Right kidney (tissue), 9 donors: Measurements from ENCODE around the gene PCGF1.

Experiments
- DNase-seq: peaks from one replicate; pipeline ENCODE4 v3.0.0-alpha.2; 2016
- long read RNA-seq, 8 donors: transcript quantifications; one replicate each; lab custom pipeline, GENCODE V29; 2026

Gene PCGF1
- long read RNA-seq, donor 1, transcript PCGF1-201 (9 exons, 1,792 nt), result major isoform, 7 of 12 reads
- long read RNA-seq, donor 1, transcript PCGF1-204 (8 exons, 1,056 nt), result minor isoform, 5 of 12 reads
- long read RNA-seq, donor 1, partial matches to known transcripts, result 0 of 12 reads
- long read RNA-seq, donor 1, other reads (novel, unspliced or antisense), result 0 of 12 reads
- long read RNA-seq, donor 2, partial matches to known transcripts, result 0 of 4 reads
- long read RNA-seq, donor 2, other reads (novel, unspliced or antisense), result 0 of 4 reads
- long read RNA-seq, donor 3, partial matches to known transcripts, result 0 of 5 reads
- long read RNA-seq, donor 3, other reads (novel, unspliced or antisense), result 0 of 5 reads
- long read RNA-seq, donor 4, transcript PCGF1-201 (9 exons, 1,792 nt), result major isoform, 5 of 5 reads
- long read RNA-seq, donor 4, partial matches to known transcripts, result 0 of 5 reads
- long read RNA-seq, donor 4, other reads (novel, unspliced or antisense), result 0 of 5 reads
- long read RNA-seq, donor 5, transcript PCGF1-201 (9 exons, 1,792 nt), result major isoform, 5 of 8 reads
- long read RNA-seq, donor 5, partial matches to known transcripts, result 0 of 8 reads
- long read RNA-seq, donor 5, other reads (novel, unspliced or antisense), result 0 of 8 reads
- long read RNA-seq, donor 6, partial matches to known transcripts, result 0 of 4 reads
- long read RNA-seq, donor 6, other reads (novel, unspliced or antisense), result 0 of 4 reads
- long read RNA-seq, donor 7, transcript PCGF1-201 (9 exons, 1,792 nt), result major isoform, 6 of 10 reads
- long read RNA-seq, donor 7, partial matches to known transcripts, result 0 of 10 reads
- long read RNA-seq, donor 7, other reads (novel, unspliced or antisense), result 0 of 10 reads
- long read RNA-seq, donor 8, partial matches to known transcripts, result 0 of 5 reads
- long read RNA-seq, donor 8, other reads (novel, unspliced or antisense), result 0 of 5 reads

DNA sequence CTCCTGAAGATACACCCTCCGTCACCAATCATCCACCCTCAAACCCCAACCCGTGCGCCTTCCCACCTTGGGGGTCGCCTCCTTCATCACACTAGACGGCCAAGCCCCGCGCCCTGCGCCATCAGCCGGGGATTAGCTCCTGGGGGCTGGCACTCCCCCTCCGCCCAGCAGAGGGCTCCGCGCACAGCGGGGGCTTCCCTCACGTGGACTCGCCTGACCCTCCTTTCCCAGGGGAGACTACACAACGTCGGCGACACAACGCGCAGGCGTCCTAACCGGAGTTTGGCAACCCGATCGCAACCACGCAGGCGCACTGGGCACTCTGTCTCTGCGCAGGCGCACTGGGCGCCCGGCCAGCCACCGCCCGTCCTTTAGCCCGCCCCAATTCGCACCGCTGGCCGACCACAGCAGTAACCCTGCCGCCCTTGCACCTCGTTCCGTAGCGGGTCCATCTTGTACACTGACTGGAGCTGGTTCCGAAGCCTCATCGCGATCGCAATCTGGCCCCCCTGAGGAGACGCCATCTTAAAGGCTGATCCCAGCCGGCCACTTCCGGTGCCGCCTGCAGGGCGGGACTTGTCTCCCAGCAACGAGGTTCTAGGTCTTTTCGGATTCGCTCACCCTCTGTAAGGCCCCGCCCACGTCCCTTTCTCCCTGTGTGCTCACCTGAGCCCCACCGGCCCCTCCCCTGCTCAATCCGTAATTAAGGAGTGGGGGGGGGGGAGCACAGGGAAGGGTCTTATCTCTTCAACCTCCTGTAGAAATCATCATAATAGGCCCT lies at the start of gene PCGF1:
Gene PCGF1, minus strand, starts transcription at position 551 of the 781 bp plus-strand sequence. Its CDS starts 27 bp downstream, at position 524.
- DNase-seq, result peak; percentile 100

GRCh38 chr2:74556831-74557370 lies 49.4 kb upstream of the PCGF1 start:
- DNase-seq, result no peak

GRCh38 chr2:74556159-74556558 lies 48.7 kb upstream of the PCGF1 start:
- DNase-seq, result no peak

- no peak for DNase-seq
Measured at GRCh38 chr2:74555610-74556103, 48.2 kb upstream of the PCGF1 start.

DNA sequence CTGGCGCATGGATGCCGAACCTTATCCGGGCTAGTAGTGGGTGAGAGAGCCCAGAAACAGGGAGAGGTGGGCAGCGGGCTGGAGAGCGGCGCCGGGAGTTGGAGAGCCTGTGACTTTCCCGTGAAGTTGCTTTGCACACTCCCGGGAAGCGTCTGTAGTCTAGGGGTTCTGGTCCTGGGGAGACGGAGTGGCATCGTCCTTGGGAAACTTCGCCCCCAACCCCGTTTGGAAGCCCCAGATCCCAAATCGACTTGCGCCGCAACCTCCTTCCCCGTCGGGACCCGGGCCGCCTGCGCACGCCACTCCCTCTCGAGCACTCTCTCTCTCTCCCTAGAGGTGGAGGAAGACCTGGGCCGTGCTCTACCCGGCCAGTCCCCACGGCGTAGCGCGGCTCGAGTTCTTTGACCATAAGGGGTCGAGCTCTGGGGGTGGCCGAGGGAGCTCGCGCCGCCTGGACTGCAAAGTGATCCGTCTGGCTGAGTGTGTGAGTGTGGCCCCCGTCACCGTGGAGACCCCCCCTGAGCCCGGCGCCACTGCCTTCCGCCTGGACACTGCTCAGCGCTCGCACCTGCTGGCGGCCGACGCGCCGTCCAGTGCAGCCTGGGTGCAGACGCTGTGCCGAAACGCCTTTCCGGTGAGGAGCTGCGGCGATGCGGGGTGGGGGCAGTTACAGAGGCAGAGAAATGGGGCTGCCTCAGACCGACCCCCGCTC lies 47.5 kb upstream of the PCGF1 start:
- peak; percentile 90 for DNase-seq

DNA sequence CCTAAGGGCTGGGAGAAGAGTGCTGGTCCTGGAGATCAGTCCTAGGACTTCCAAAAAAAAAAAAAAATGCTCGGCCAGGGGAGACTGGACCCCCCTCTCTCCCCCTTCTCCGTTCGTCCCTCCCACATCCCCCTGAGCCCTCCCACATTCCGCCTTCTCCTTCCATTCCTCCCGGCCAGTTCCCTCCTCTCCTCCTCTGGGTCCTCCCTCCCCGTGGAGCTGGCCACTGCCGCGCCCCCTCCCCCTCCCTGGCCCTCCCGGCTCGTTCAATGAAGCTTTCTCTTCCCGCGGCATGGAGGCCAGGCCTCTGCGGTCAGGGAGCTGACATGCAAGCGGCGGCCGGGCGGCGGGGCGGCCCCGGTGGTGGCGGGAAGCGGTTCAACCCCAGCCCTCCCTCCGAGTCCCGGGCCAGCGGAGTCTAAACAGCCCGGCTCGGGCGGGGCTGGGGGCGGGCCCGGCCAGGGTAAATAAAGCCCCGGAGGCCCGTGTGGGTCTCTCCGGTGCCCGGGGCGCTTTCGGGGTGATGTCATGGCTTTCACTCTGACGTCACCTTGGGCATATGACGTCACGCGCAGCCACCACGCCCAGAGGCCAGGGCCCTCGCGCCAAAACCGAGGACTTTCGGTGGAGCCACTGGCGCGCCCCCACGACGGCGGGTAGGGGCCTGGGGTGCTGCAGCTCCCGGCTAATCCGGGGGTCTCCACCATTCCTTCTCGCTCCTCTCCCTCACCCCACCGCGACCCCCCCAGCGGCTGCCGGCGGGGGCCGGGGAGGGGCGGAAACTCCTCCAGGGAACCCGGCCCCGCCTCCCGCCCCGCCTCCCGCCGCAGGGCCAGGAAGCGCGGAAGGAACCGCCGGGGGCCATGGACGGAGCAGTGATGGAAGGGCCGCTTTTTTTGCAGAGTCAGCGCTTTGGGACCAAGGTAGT lies 46.7 kb upstream of the PCGF1 start, which contains the start of the genes DOK1 and LOXL3:
Gene DOK1, plus strand, starts transcription at position 829 of the 928 bp plus-strand sequence. Its CDS starts 35 bp downstream, at position 864.
Gene LOXL3, minus strand, starts transcription at position 51 of the 928 bp plus-strand sequence. CDS start 1,308 bp downstream, outside the sequence.
- peak; percentile 94 for DNase-seq

DNA sequence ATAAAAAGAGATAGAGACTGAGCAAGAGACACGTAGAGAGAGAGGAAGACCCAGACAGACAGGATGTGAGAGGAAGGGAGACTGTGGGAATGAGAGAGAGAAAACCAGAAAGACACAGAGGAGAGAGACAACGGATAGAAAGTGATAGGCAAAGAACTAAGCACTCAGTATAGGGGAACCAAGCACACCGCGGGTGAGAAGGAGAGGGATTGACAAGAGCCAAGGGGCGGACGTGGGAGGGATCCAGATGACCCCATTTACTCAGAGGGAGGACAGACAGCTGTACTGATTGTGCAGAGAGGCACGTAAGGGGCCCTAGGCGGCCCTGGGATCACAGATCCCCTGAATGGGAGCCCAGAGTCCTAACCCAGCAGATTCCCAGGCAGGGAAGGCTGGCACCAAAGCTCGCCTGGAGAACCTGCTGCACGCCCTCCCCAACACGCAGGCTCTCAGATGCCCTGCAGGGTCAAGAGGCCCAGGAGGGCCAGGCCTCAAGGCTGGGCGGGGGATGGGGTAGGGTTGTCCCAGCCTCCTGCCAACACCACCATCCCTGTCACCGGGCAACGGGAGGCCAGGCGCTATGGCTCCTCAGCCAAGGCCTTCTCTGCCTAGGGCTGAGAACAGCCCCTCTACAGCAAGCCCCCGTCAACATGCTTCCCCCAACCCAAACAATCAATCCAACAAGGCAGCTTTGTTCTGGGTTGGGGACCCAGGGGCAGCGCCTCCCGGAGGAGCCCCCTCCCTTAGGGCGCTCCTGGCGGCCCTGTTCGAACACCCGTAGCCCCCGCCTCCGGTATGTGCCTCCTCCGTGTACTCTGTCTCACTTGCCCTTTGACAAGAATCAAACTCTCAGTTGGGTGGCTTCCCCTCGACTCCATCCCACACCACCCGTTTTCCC lies 45.7 kb upstream of the PCGF1 start:
- peak; percentile 69 for DNase-seq

DNA sequence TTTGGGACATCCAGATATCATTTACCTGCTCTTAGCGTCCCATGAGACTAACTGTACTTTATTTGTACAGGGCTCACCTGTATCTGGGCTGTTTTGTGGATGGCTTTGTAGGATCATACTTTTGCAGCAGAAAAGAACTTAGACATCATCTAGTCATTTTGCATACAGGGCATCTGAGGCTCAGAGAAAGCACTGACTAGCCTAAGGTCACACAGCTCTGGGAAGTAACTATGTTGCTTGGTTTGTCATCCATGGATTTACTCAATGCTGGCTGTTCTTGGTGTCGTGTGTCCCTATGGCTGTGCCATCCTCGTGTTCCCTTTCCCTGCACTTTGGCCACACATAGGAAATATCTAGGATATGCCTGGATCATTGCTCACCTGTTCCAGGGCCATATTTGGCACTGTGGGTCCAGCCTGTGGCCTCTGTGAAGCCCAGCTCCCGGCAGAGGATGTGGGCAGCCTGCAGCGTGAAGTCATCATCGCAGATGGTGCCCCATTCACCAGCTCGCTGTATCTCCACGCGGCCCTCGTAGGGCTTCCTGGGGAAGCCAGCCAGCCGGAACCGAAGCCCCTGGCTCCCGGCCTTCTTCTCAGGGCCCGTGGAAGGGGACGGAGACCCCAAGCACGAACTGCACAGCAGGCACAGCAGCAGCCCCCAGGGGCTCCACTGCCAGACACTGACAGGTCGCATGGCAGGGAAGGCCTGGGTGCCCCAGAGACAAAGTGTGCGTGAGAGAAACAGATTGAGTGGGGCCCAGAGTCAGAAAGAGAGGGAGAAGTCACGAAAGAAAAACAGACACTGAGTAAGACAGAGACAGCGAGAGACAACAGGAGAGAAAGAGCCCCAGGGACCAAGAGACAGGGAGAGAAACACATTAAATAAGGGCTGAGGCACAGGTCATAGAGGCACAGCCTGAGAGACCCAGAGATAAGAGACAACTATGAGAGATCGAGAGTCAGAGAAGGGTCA lies 44.7 kb upstream of the PCGF1 start:
- DNase-seq, result no peak

GRCh38 chr2:74551530-74551929 lies 44.0 kb upstream of the PCGF1 start:
- no peak for DNase-seq

DNA sequence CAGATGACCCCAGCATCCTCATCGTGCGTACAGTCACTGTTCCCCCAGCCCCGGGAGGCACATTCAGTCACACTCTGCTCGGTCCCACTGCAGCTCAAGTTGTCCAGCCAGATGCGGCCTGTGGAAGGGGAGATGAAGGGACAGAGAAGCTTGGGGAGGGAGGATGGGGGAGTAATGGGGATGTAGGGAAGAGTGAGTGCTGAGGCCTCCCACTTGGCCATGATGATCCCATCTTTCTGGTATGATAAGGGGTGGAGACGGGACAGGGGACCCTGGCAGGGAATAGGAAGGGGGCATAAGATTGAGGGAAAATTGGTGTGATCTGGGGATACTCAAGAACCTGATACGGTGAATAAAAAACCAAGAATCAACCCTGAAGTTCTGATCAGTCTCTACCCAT lies 42.7 kb upstream of the PCGF1 start:
- DNase-seq, result no peak

- peak; percentile 79 for DNase-seq
Measured at GRCh38 chr2:74548900-74549826, 41.7 kb upstream of the PCGF1 start.

- DNase-seq, result no peak
Measured at GRCh38 chr2:74548285-74548899, 40.9 kb upstream of the PCGF1 start.

DNA sequence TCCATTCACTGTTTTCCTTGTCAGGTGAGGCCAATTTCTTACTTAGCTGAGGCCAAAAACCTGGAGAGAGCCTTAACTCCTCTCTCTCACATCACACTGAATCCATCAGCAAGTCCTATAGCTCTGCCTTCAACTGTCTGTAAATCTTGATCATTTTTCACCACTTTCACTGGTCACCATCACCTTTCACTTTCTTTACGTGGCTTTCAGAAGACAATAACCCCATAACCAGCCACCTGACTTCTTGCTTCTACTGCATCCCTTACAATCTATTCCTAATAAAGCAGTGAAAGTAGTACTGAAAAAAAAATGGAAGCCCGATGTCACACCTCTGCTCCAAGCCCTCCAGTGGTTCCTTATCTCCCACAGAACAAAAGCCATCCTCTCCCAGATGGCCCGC lies 38.5 kb upstream of the PCGF1 start:
- no peak for DNase-seq

DNA sequence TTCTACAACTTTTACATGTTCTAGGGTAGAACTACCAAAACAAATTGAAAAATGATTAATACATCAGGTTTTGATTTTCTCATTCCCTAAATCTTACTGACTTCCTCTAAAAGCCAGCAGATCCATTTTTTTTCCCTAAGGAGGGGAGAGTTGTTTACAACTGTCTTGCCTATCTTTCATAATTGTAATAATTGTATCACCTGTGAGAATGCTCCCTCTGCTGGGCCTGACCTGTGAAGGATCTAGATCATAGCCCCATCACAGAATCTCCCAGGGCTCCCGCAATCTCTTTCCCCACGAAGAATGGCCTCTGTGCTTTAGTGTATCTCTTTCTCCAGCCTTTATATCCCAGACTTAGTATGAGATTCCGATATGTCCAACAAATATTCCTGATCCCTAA lies 37.1 kb upstream of the PCGF1 start:
- no peak for DNase-seq

DNA sequence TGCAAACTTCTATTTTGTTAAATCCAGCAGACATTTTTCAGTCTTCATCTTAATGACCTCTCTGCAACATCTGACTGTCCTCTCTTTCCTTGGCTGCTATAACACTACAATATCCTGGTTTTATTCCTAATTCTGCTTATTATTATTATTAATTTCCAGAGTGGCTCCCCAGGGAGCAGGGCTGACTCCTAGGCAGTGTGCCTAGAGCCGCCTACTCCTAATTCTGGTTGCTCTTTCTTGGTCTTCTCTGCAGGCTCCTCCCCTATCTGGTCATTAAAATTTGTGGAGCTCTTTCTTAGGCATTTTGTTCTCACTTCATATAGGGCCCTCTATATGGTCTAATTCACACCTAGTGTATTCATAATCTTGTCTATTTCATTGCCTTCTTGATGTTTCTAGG lies 35.5 kb upstream of the PCGF1 start:
- no peak for DNase-seq

GRCh38 chr2:74540291-74540690 lies 32.8 kb upstream of the PCGF1 start:
- DNase-seq, result no peak
